GM12801 (cell line): ENCODE results near the gene PAQR4.

Source experiments
- CTCF ChIP-seq: IDR thresholded peaks from one replicate; pipeline ENCODE4 v1.5.1; 2011; ENCODE audit warnings: control low read depth; ENCODE audit not compliant: insufficient read length; ENCODE audit errors: extremely low read depth

The PAQR4 gene

GRCh38 chr16:2936436-2937011, 32.6 kb upstream of the PAQR4 start:
- TF ChIP-seq CTCF, result no peak

- TF ChIP-seq CTCF, result no peak
These were observed 32.0 kb upstream of the PAQR4 start for GRCh38 chr16:2937170-2937569.

- TF ChIP-seq CTCF, result no peak
These were observed 30.9 kb upstream of the PAQR4 start for GRCh38 chr16:2938206-2938605.

GRCh38 chr16:2939968-2940367, 29.2 kb upstream of the PAQR4 start:
- no peak for TF ChIP-seq CTCF

GRCh38 chr16:2942045-2942444, 27.1 kb upstream of the PAQR4 start:
- TF ChIP-seq CTCF, result no peak

GRCh38 chr16:2946649-2947048, 22.5 kb upstream of the PAQR4 start:
- TF ChIP-seq CTCF, result no peak

GRCh38 chr16:2948807-2949704, 20.1 kb upstream of the PAQR4 start:
- TF ChIP-seq CTCF, result no peak
